HCT116 (cell line): Measurements from ENCODE around the gene GPLD1. TPM values are rescaled to one million over a fixed set of nuclear protein-coding genes. Genes with fewer than 3 reads are reported as not detected.

Source experiments
- ATAC-seq: fragments of 200-7000 bp; cut with Tn5 transposase; 2 replicates; pipeline ENCODE4 v1.9.1; 2020; ENCODE audit warnings: mild to moderate bottlenecking, moderate library complexity
- BruUV-seq: library from RNA; stranded (reverse); fragments of 400-500 nt; replicated peaks from 2 replicates; lab custom pipeline; 2021; lab: Mats Ljungman, UMichigan
- CTCF ChIA-PET: fragments of 300-600 bp; sonication (Branson Sonifier 250); formaldehyde crosslinking; loops from one replicate; lab custom pipeline; 2021; ENCODE audit warnings: antibody characterized with exemption; lab: Charles Lee
- POLR2A ChIA-PET: fragments of 300-600, 350-600 bp; sonication (Branson Sonifier 250); formaldehyde crosslinking; loops from one replicate; lab custom pipeline; 2021; ENCODE audit warnings: antibody characterized with exemption; lab: Charles Lee
- RAD21 ChIA-PET, 2 experiments: fragments of 300-600 bp; sonication (Branson Sonifier 250); formaldehyde crosslinking; loops; one replicate each; lab custom pipeline; 2023; ENCODE audit warnings: low total read pairs in 2 of 2; ENCODE audit not compliant: uncharacterized antibody in 2 of 2, unreplicated experiment in 2 of 2, low non-redundant PET in 1 of 2; lab: Charles Lee
- DNase-seq: peaks from one replicate; pipeline ENCODE4 v3.0.0-alpha.2; 2010; ENCODE audit warnings: low read depth, low spot score
- H2AFZ ChIP-seq: fragments of 200-600 bp; shearing (Covaris generic), sonication (generic); 2 replicates; pipeline ENCODE4 v1.6.1; 2017; ENCODE audit warnings: low read depth, mixed run types, mixed read lengths, antibody characterized with exemption, low read length; ENCODE audit not compliant: poor library complexity, severe bottlenecking
- H3K27ac ChIP-seq: 2 replicates; pipeline ENCODE4 v1.5.1; 2012; ENCODE audit warnings: low read depth, low read length
- H3K27me3 ChIP-seq: fragments of 200-600 bp; sonication (generic); 2 replicates; pipeline ENCODE4 v1.6.1; 2016; ENCODE audit warnings: mixed run types, low read length, mixed read lengths; ENCODE audit not compliant: insufficient read depth
- H3K36me3 ChIP-seq, 2 experiments: fragments of 200-500 bp in 1 of 2; fragments of 200-600 bp in 1 of 2; sonication (Bioruptor generic) in 1 of 2; sonication (generic) in 1 of 2; 2 replicates each; pipeline versions ENCODE4 v1.5.1 to v1.6.1; 2014 to 2016; ENCODE audit warnings: low read length in 2 of 2, inconsistent platforms in 1 of 2, mixed read lengths in 1 of 2, mixed run types in 1 of 2; ENCODE audit not compliant: insufficient read depth in 2 of 2, control insufficient read depth in 1 of 2
- H3K4me1 ChIP-seq, 2 experiments: fragments of 200-600 bp in 1 of 2; sonication (generic) in 1 of 2; 2 replicates each; pipeline versions ENCODE4 v1.5.1 to v1.6.1; 2012 to 2017; ENCODE audit warnings: low read length in 2 of 2, inconsistent platforms in 1 of 2, mild to moderate bottlenecking in 1 of 2, mixed read lengths in 1 of 2, mixed run types in 1 of 2, moderate library complexity in 1 of 2; ENCODE audit not compliant: insufficient read depth in 2 of 2, control insufficient read depth in 1 of 2
- H3K4me2 ChIP-seq: fragments of 200-600 bp; sonication (generic); 2 replicates; pipeline ENCODE4 v1.6.1; 2017; ENCODE audit warnings: mixed run types, low read length, mixed read lengths
- H3K4me3 ChIP-seq, 2 experiments: fragments of 200-600 bp in 1 of 2; sonication (generic) in 1 of 2; replicated peaks in 1 of 2; 2 replicates each; pipeline ENCODE4 v1.5.1; 2011 to 2016; ENCODE audit warnings: low read length in 2 of 2, control low read depth in 1 of 2, low read depth in 1 of 2, mild to moderate bottlenecking in 1 of 2, mixed read lengths in 1 of 2, mixed run types in 1 of 2
- H3K79me2 ChIP-seq: fragments of 200-600 bp; sonication (generic); 2 replicates; pipeline ENCODE4 v1.6.1; 2017; ENCODE audit warnings: mild to moderate bottlenecking, mixed run types, low read length, moderate library complexity, mixed read lengths; ENCODE audit not compliant: insufficient read depth
- H3K9ac ChIP-seq: fragments of 200-600 bp; sonication (generic); 2 replicates; pipeline ENCODE4 v1.6.1; 2016; ENCODE audit warnings: low read length, mixed read lengths
- H3K9me2 ChIP-seq: fragments of 200-600 bp; sonication (generic), shearing (Covaris generic); 2 replicates; pipeline ENCODE4 v1.6.1; 2017; ENCODE audit warnings: mixed run types, mild to moderate bottlenecking, moderate library complexity; ENCODE audit not compliant: insufficient read depth
- H3K9me3 ChIP-seq, 2 experiments: fragments of 200-500 bp in 1 of 2; fragments of 200-600 bp in 1 of 2; sonication (Bioruptor generic) in 1 of 2; sonication (generic) in 1 of 2; 2 replicates each; pipeline ENCODE4 v1.6.1; 2014 to 2017; ENCODE audit warnings: low read length in 2 of 2, mixed read lengths in 2 of 2, inconsistent platforms in 1 of 2, low read depth in 1 of 2, mild to moderate bottlenecking in 1 of 2, mixed run types in 1 of 2, moderate library complexity in 1 of 2; ENCODE audit not compliant: control insufficient read depth in 1 of 2, insufficient read depth in 1 of 2
- H4K20me1 ChIP-seq: fragments of 200-600 bp; sonication (generic), shearing (Covaris generic); 2 replicates; pipeline ENCODE4 v1.6.1; 2017; ENCODE audit warnings: mixed run types, mild to moderate bottlenecking, moderate library complexity; ENCODE audit not compliant: insufficient read depth
- CEBPB ChIP-seq: IDR thresholded peaks from 2 replicates; pipeline ENCODE4 v1.6.1; 2012; ENCODE audit warnings: low read depth
- CTCF ChIP-seq, 3 experiments: fragments of 200-600 bp in 1 of 3; sonication (generic) in 1 of 3; IDR thresholded peaks in 2 of 3; conservative IDR thresholded peaks in 1 of 3; 2 replicates each; pipeline ENCODE4 v1.5.1; 2012 to 2017; ENCODE audit warnings: low read depth in 2 of 3, low read length in 2 of 3, antibody characterized with exemption in 1 of 3, borderline replicate concordance in 1 of 3, control low read depth in 1 of 3, mild to moderate bottlenecking in 1 of 3, mixed read lengths in 1 of 3, mixed run types in 1 of 3, moderate library complexity in 1 of 3; ENCODE audit not compliant: insufficient read depth in 1 of 3
- EGR1 ChIP-seq: IDR thresholded peaks from 2 replicates; pipeline ENCODE4 v1.6.1; 2012; ENCODE audit warnings: low read depth
- EZH2phosphoT487 ChIP-seq: fragments of 200-600 bp; IDR thresholded peaks from 2 replicates; pipeline ENCODE4 v1.6.1; 2018; ENCODE audit warnings: antibody characterized with exemption, borderline replicate concordance
- FOSL1 ChIP-seq: IDR thresholded peaks from 2 replicates; pipeline ENCODE4 v1.6.1; 2012; ENCODE audit warnings: low read depth
- POLR2A ChIP-seq: IDR thresholded peaks from 2 replicates; pipeline ENCODE4 v1.7.0; 2011; ENCODE audit warnings: borderline replicate concordance; ENCODE audit not compliant: insufficient read depth, insufficient read length; ENCODE audit errors: extremely low read depth
- REST ChIP-seq: IDR thresholded peaks from 2 replicates; pipeline ENCODE4 v1.6.1; 2012; ENCODE audit warnings: low read depth
- SRF ChIP-seq: IDR thresholded peaks from 2 replicates; pipeline ENCODE4 v1.6.1; 2012; ENCODE audit warnings: low read depth
- TCF7L2 ChIP-seq: IDR thresholded peaks from 2 replicates; pipeline ENCODE4 v1.7.0; 2011; ENCODE audit warnings: borderline replicate concordance, inconsistent platforms; ENCODE audit not compliant: insufficient read depth, insufficient read length; ENCODE audit errors: extremely low read depth
- YY1 ChIP-seq: IDR thresholded peaks from 2 replicates; pipeline ENCODE4 v1.6.1; 2011; ENCODE audit warnings: low read length, low read depth, moderate library complexity, mild to moderate bottlenecking; ENCODE audit not compliant: insufficient replicate concordance; ENCODE audit errors: extremely low read depth
- ZFX ChIP-seq: fragments of 450-650 bp; IDR thresholded peaks from 2 replicates; pipeline ENCODE4 v1.6.1; 2017
- intact Hi-C: fragments of 100-400 bp; cut with micrococcal nuclease; formaldehyde crosslinking; loops from 2 replicates; pipeline ENCODE4 v1.10.0; 2022
- total RNA-seq: library from RNA; stranded (reverse); gene quantifications from one replicate; pipeline ENCODE4 v1.2.1, GENCODE V29; 2021; ENCODE audit not compliant: unreplicated experiment
- TF ChIP-seq, protein P1 (sequence below): IDR thresholded peaks from 2 replicates; pipeline ENCODE4 v1.6.1; 2012
- TF ChIP-seq, protein P2 (sequence below): IDR thresholded peaks from 2 replicates; pipeline ENCODE4 v1.6.1; 2011; ENCODE audit warnings: mild to moderate bottlenecking, low read length, moderate library complexity; ENCODE audit not compliant: insufficient replicate concordance; ENCODE audit errors: extremely low read depth

The GPLD1 gene
- total RNA-seq, 1 experiment from 2014 or later, result 2.1 TPM

DNA sequence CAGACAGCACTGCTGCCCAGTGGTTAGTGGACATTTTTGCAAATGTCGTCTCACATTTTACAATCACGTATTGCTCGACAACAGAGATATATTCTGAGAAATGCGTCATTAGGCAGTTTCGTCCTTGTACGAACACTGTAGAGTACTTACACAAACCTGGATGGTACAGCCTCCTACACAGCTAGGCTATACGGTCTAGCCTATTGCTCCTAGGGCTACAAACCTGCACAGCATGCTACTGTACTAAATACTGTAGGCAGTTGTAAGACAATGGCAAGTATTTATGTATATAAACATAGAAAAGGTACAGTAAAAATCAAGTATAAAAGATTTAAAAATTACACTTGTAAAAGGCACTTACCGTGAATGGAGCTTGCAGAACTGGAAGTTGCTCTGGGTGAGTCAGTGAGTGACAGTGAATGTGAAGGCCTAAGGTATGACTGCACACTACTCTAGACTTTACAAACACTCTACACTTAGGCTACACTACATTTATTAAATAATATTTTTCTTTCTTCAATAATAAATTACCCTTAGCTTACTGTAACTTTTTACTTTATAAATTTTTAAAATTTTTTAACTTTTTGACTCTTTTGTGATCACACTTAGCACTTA lies 48.5 kb upstream of the GPLD1 start:
- CTCF ChIA-PET, result no interaction called here
- ATAC-seq, result no peak

More for the DNA sequence above, 48.5 kb upstream of the GPLD1 start:
- no peak overlapping the region for H3K4me2 ChIP-seq
- no peaks in the 10 kb centered on the region for H4K20me1 ChIP-seq
- ChIA-PET RAD21 (no interaction called here), POLR2A (no interaction called here)
- BruUV-seq, result no TSS peak
- no peaks in the 10 kb centered on the region for H3K27me3 ChIP-seq
- H3K27ac ChIP-seq, result no peak overlapping the region
- H3K9me3 ChIP-seq, result no peaks in the 10 kb centered on the region
- H2AFZ ChIP-seq, result no peak overlapping the region
- H3K9ac ChIP-seq, result no peak overlapping the region
- H3K9me2 ChIP-seq, result no peaks in the 10 kb centered on the region
- no peak for DNase-seq
- no peaks in the 10 kb centered on the region for H3K4me1 ChIP-seq
- no peak overlapping the region for H3K4me3 ChIP-seq
- TF ChIP-seq REST (no peak), ZFX (no peak), CTCF (IDR thresholded peaks at IDR 0.05 in 2 of 3, conservative IDR thresholded peaks at IDR 0.05 in 1 of 3; ENCODE audit: borderline replicate concordance in 1 of 3, insufficient read depth in 1 of 3, low read depth in 2 of 3, low read length in 2 of 3) (no peak), FOSL1 (no peak), TCF7L2 (no peak), EZH2phosphoT487 (no peak), EGR1 (no peak), YY1 (no peak), POLR2A (no peak), SRF (no peak), CEBPB (no peak)
- TF ChIP-seq, protein P1, sequence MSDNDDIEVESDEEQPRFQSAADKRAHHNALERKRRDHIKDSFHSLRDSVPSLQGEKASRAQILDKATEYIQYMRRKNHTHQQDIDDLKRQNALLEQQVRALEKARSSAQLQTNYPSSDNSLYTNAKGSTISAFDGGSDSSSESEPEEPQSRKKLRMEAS, result no peak
- TF ChIP-seq, protein P2, sequence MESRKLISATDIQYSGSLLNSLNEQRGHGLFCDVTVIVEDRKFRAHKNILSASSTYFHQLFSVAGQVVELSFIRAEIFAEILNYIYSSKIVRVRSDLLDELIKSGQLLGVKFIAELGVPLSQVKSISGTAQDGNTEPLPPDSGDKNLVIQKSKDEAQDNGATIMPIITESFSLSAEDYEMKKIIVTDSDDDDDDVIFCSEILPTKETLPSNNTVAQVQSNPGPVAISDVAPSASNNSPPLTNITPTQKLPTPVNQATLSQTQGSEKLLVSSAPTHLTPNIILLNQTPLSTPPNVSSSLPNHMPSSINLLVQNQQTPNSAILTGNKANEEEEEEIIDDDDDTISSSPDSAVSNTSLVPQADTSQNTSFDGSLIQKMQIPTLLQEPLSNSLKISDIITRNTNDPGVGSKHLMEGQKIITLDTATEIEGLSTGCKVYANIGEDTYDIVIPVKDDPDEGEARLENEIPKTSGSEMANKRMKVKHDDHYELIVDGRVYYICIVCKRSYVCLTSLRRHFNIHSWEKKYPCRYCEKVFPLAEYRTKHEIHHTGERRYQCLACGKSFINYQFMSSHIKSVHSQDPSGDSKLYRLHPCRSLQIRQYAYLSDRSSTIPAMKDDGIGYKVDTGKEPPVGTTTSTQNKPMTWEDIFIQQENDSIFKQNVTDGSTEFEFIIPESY, result no peak
- H3K79me2 ChIP-seq, result no peaks in the 10 kb centered on the region
- H3K36me3 ChIP-seq, result no peaks in the 10 kb centered on the region
- intact Hi-C loops, result no loop called here
